Measurements from ENCODE around the gene UGT1A9.
"Not testable (repeated sequence)": the region's sequence is repeated elsewhere in the genome, so short reads cannot be mapped to it uniquely, and the experiment has no call there.

GRCh38 chr2:233736868-233737653 lies 65.4 kb downstream of the UGT1A9 start:
- TF ChIP-seq, protein P1, sequence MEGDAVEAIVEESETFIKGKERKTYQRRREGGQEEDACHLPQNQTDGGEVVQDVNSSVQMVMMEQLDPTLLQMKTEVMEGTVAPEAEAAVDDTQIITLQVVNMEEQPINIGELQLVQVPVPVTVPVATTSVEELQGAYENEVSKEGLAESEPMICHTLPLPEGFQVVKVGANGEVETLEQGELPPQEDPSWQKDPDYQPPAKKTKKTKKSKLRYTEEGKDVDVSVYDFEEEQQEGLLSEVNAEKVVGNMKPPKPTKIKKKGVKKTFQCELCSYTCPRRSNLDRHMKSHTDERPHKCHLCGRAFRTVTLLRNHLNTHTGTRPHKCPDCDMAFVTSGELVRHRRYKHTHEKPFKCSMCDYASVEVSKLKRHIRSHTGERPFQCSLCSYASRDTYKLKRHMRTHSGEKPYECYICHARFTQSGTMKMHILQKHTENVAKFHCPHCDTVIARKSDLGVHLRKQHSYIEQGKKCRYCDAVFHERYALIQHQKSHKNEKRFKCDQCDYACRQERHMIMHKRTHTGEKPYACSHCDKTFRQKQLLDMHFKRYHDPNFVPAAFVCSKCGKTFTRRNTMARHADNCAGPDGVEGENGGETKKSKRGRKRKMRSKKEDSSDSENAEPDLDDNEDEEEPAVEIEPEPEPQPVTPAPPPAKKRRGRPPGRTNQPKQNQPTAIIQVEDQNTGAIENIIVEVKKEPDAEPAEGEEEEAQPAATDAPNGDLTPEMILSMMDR (IDR thresholded peaks at IDR 0.05; ENCODE audit: low read length), result not testable (repeated sequence)
- not testable (repeated sequence) for TF ChIP-seq EZH2 (optimal IDR thresholded peaks at IDR 0.05; ENCODE audit: low read depth, low read length); EZH2phosphoT487 (IDR thresholded peaks at IDR 0.05; ENCODE audit: low read length)

All from MM.1S (cell line).